CD4-positive, alpha-beta T cell (primary cell): ENCODE data around the gene KCNT2. TPM values are rescaled to one million over a fixed set of nuclear protein-coding genes. Genes with fewer than 3 reads are reported as not detected.

Source experiments
- ATAC-seq: fragments of 200-7000 bp; cut with Tn5 transposase; one replicate; pipeline ENCODE4 v1.10.0; 2022; ENCODE audit warnings: mild to moderate bottlenecking; ENCODE audit not compliant: poor library complexity
- CTCF ChIA-PET: fragments of 350-600 bp; sonication (Branson Sonifier 250); formaldehyde crosslinking; loops from one replicate; lab custom pipeline; 2021; ENCODE audit warnings: antibody characterized with exemption, inconsistent platforms; lab: Charles Lee
- POLR2A ChIA-PET: fragments of 350-600 bp; sonication (Branson Sonifier 250); formaldehyde crosslinking; loops from one replicate; lab custom pipeline; 2021; ENCODE audit warnings: antibody characterized with exemption, inconsistent platforms; lab: Charles Lee
- DNase-seq, 14 experiments: peaks; one replicate each; pipeline ENCODE4 v3.0.0-alpha.2; 2013 to 2020; ENCODE audit warnings: mixed read lengths in 2 of 14
- H3K27ac ChIP-seq, 2 donors: one replicate each; pipeline versions ENCODE4 v1.5.1 to v1.7.0; 2013; ENCODE audit warnings: low read length in 2 of 2, low read depth in 1 of 2, mild to moderate bottlenecking in 1 of 2
- H3K27me3 ChIP-seq, 2 experiments: 1 replicate in 1 of 2; 2 replicates in 1 of 2; pipeline versions ENCODE4 v1.6.1 to v1.7.0; 2013; ENCODE audit warnings: low read length in 2 of 2, control low read depth in 1 of 2, mild to moderate bottlenecking in 1 of 2, moderate library complexity in 1 of 2; ENCODE audit not compliant: insufficient read depth in 2 of 2, control insufficient read depth in 1 of 2
- H3K36me3 ChIP-seq: one replicate; pipeline ENCODE4 v1.6.1; 2013; ENCODE audit warnings: low read length, control low read depth; ENCODE audit not compliant: insufficient read depth
- H3K4me1 ChIP-seq: one replicate; pipeline ENCODE4 v1.6.1; 2013; ENCODE audit warnings: low read length, control low read depth; ENCODE audit not compliant: insufficient read depth
- H3K4me3 ChIP-seq: one replicate; pipeline ENCODE4 v1.5.1; 2013; ENCODE audit warnings: mild to moderate bottlenecking, low read length, moderate library complexity
- H3K9me3 ChIP-seq, 2 experiments: 1 replicate in 1 of 2; 2 replicates in 1 of 2; pipeline versions ENCODE4 v1.6.1 to v1.7.0; 2013; ENCODE audit warnings: low read length in 2 of 2, mild to moderate bottlenecking in 2 of 2, control low read depth in 1 of 2, moderate library complexity in 1 of 2; ENCODE audit not compliant: control insufficient read depth in 1 of 2, insufficient read depth in 1 of 2
- H3K27ac Mint-ChIP-seq: one replicate; pipeline ENCODE4 v1.8.0; 2020; ENCODE audit warnings: mixed read lengths
- H3K27me3 Mint-ChIP-seq: one replicate; pipeline ENCODE4 v1.8.0; 2021; ENCODE audit warnings: mixed read lengths
- H3K36me3 Mint-ChIP-seq: one replicate; pipeline ENCODE4 v1.8.0; 2021; ENCODE audit warnings: low read depth, mixed read lengths
- H3K4me1 Mint-ChIP-seq: one replicate; pipeline ENCODE4 v1.8.0; 2021; ENCODE audit warnings: low read depth, mixed read lengths
- H3K4me3 Mint-ChIP-seq: one replicate; pipeline ENCODE4 v1.8.0; 2020; ENCODE audit warnings: mild to moderate bottlenecking, mixed read lengths
- H3K9me3 Mint-ChIP-seq: one replicate; pipeline ENCODE4 v1.8.0; 2020; ENCODE audit warnings: mixed read lengths
- CTCF ChIP-seq: fragments of 200-600 bp; IDR thresholded peaks from one replicate; pipeline ENCODE4 v1.8.0; 2022; ENCODE audit warnings: antibody characterized with exemption, mild to moderate bottlenecking
- intact Hi-C, 2 experiments: fragments of 100-400 bp; cut with DNase I in 1 of 2; cut with micrococcal nuclease in 1 of 2; formaldehyde crosslinking; loops; one replicate each; pipeline versions ENCODE4 v1.15.1 to v1.9.0; 2023 to 2025; cut with DNase I, micrococcal nuclease
- total RNA-seq, 174 experiments: library from RNA in 2 of 174; stranded (reverse) in 2 of 174; gene quantifications; one replicate each; pipeline ENCODE4 v1.2.3 and lab custom pipeline; 2021 to 2026

Gene KCNT2
- total RNA-seq, 2 experiments from 2014 or later: not detected

DNA sequence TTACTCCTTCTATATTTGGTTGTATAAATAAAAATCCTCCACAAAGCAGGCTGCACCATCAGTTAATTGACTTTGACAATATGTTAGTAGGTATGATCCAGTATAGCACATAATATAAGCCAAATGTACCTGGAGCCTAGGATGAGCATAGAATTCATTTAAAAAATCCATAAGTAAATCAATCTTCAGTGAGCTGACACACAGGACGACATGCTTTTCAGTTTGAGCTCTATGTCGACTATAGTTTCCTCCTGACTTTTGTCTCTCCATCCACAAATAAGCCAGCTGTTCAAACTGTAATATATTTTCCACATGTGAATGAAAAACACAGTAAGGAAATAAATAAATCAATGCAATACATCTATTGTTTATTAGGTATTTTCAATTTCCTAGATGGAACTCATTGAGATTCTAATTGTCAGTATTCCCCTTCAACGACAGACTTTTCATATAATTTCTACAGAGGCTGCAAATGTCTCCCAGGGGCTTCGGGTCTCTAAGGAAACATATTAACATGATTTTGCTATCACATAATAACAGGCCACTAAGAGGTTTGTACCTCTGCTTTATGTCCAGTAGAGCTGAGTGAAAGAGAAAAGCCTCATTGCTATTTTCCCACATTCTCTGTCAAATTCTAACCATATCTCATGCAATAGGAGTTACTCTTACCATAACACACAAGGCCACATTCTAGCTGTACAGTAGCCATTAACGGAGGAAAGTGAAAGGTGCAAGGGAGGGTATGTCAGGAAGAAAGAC lies 180.1 kb downstream of the KCNT2 start:
- POLR2A ChIA-PET: no interaction called here
- no peak overlapping the region for H3K4me3 ChIP-seq
- CTCF ChIA-PET: no interaction called here
- H3K36me3 ChIP-seq: no peaks in the 10 kb centered on the region
- DNase-seq: no peak
- H3K9me3 ChIP-seq: no peaks in the 10 kb centered on the region
- Mint-ChIP-seq H3K27ac (no peak overlapping the region), H3K9me3 (no peaks in the 10 kb centered on the region), H3K27me3 (no peaks in the 10 kb centered on the region), H3K4me3 (no peak overlapping the region), H3K4me1 (no peaks in the 10 kb centered on the region), H3K36me3 (no peaks in the 10 kb centered on the region)
- intact Hi-C loops: no loop called here
- no peaks in the 10 kb centered on the region for H3K4me1 ChIP-seq
- H3K27me3 ChIP-seq: no peaks in the 10 kb centered on the region
- no peak for ATAC-seq
- TF ChIP-seq CTCF: no peak
- no peak overlapping the region for H3K27ac ChIP-seq

GRCh38 chr1:196425513-196425912 lies 182.7 kb downstream of the KCNT2 start:
- CTCF ChIA-PET: no interaction called here
- Histone ChIP-seq H3K36me3 (no peaks in the 10 kb centered on the region), H3K27me3 (no peaks in the 10 kb centered on the region), H3K4me3 (no peak overlapping the region), H3K9me3 (no peaks in the 10 kb centered on the region), H3K27ac (no peak overlapping the region), H3K4me1 (no peaks in the 10 kb centered on the region)
- H3K4me1 Mint-ChIP-seq: no peaks in the 10 kb centered on the region
- POLR2A ChIA-PET: no interaction called here
- no peak for TF ChIP-seq CTCF
- intact Hi-C loops: no loop called here
- ATAC-seq (no peak), DNase-seq (no peak)
- no peaks in the 10 kb centered on the region for H3K36me3 Mint-ChIP-seq
- no peak overlapping the region for H3K27ac Mint-ChIP-seq
- no peaks in the 10 kb centered on the region for H3K9me3 Mint-ChIP-seq
- no peaks in the 10 kb centered on the region for H3K27me3 Mint-ChIP-seq
- no peak overlapping the region for H3K4me3 Mint-ChIP-seq

DNA sequence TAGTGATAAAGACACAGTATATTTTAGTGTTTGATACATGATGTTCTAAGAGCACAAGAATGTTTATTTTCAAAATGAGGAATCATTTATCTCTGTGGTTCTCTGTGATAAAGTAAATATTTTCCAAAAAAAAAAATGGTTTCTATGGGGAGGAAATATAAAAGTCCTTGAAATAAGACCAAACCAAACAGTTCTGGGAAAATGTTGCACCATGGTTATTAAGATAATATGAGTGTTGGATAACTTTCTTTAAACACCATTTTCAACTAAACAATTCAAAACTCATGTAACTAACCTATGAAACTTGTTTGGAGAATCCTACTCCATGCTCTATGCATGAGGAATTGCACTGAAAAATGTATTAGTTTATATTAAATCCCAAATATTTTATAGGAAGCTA lies 184.6 kb downstream of the KCNT2 start:
- ChIA-PET CTCF (no interaction called here), POLR2A (no interaction called here)
- no peak for ATAC-seq
- Histone ChIP-seq H3K4me3 (no peak overlapping the region), H3K4me1 (no peaks in the 10 kb centered on the region), H3K27ac (no peak overlapping the region), H3K27me3 (no peaks in the 10 kb centered on the region), H3K36me3 (no peaks in the 10 kb centered on the region), H3K9me3 (no peaks in the 10 kb centered on the region)
- no peak for TF ChIP-seq CTCF
- H3K4me1 Mint-ChIP-seq: no peaks in the 10 kb centered on the region
- no peaks in the 10 kb centered on the region for H3K27me3 Mint-ChIP-seq
- DNase-seq: no peak
- no peak overlapping the region for H3K27ac Mint-ChIP-seq
- H3K9me3 Mint-ChIP-seq: no peaks in the 10 kb centered on the region
- intact Hi-C loops: no loop called here
- no peaks in the 10 kb centered on the region for H3K36me3 Mint-ChIP-seq
- no peak overlapping the region for H3K4me3 Mint-ChIP-seq
